DMS153 (cell line): Measurements from ENCODE around the gene UBQLN4.
"Not testable (repeated sequence)": the region's sequence is repeated elsewhere in the genome, so short reads cannot be mapped to it uniquely, and the experiment has no call there.

Experiments
- DNase-seq: peaks from one replicate; lab custom pipeline; 2025; lab: John Stamatoyannopoulos, UW

UBQLN4 gene

DNA sequence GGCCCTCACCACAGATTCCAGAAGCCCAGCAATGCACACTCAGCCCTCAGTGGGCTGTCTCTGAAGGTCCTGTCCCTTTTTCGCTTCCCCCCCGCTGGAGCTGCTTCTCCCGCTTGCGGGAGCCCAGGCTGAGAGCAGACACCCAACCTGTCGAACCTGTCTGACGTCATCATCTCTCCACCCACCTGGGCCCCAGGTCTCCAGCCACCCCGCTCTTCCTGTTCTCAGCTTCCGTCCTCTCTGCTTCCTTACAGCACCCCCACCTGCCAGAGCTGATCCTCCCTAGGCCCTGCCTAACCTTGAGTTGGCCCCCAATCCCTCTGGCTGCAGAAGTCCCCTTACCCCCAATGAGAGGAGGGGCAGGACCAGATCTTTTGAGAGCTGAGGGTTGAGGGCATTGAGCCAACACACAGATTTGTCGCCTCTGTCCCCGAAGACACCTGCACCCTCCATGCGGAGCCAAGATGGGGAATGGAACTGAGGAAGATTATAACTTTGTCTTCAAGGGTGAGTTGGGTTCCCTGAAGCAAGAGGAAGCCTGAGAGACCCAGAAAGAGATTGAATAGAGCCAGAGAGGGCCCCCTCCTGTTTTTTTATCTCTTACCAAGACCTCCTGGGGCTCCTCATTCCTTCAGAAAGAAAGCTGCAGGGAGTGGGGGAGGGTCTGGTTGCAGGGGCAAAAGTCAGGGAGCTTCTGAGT lies 7.5 kb upstream of the UBQLN4 start, which contains the start of gene RAB25:
Gene RAB25 (plus strand): TSS at position 224 of the 700 bp plus-strand sequence. CDS start 241 bp downstream, at position 465.
- DNase-seq = peak; percentile 92

DNA sequence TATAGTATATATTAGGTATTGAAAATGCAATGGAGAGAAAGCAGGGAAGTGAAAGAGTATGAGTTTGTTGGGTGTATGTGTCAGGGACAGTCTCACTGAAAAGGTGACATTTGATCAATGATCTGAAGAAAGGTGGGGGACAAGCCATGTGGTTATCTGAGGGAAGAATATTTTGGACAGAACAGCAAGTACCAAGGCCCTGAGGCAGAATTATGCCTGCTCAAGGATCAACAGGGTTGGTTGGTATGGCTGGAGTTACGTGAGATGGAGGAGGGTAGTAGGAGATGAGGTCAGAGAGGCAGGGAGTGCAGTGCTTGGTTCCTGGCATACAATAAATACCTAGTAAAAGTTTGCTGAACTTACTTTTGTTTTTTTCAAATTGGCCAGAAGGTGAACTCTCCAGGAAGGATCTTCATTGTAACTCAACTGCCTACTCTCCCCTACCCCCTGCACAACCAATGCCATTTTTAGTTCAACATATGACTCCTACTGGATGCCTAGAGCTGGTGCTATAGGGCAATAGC lies 2.8 kb upstream of the UBQLN4 start:
- DNase-seq = no peak

DNA sequence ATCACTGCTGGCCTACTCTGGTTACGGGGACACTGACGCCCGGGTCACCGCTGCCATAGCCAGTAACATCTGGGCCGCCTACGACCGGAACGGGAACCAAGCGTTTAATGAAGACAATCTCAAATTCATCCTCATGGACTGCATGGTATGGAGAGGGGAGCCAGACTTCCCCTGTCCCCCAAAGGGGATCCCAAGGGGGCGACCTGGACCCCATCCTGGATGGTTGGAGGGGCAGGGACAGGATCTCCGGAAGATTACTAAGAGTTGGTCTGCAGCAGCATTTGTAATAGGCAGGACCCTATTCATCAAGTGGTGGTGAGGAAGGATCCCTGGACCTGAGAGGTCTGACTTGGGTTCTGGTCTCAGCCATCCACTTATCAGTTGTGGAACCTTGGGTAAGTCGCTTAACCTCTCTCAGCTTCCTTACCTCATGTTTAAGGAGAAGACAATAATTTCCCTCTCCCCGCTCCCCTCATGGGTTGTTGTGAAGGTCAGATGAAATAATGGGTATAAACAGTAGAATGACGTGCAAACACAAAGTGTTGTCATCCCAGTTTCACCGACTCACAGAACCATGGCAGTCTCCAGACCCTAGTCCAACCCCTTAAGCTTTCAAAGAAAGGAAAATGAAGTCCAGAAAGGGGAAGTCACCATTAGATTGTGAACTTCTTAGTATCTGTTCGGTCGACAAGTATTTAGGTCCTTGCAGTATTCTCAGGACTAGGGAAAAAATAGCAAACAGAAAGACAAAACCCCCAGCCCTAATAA lies 1.9 kb upstream of the UBQLN4 start:
- DNase-seq = no peak

DNA sequence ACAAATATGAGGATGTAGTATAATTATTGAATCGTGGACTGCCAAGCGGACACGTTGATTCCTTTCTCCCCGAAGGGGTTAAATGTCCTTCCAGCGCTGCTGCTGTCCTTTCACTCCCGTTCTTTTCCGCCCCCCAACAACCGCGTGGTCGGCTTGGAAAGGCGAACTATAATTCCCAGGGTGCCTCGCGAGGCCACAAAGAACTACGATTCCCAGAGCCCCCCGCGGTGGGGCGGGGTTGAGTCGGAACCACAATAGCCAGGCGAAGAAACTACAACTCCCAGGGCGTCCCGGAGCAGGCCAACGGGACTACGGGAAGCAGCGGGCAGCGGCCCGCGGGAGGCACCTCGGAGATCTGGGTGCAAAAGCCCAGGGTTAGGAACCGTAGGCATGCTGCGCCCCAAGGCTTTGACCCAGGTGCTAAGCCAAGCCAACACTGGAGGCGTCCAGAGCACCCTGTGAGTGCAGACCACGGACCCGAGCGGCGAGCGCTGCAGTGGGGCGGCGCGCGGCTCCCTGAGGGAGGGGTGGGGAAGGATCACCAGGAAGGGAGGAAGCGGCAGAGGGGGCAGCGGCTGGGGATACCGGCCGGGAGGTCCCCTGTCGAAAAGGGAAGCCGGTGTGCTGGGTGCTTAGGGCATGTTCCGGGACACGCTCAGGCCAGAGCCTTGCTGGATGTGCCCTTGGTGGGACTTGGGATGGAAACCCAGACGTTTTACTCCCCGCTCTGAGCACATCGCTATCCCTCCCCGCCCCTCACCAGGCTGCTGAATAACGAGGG lies 1.1 kb upstream of the UBQLN4 start, which contains the start of gene LAMTOR2:
Gene LAMTOR2 (plus strand): TSS at position 283 of the 781 bp plus-strand sequence. CDS start 108 bp downstream, at position 391.
- DNase-seq = peak; percentile 98

DNA sequence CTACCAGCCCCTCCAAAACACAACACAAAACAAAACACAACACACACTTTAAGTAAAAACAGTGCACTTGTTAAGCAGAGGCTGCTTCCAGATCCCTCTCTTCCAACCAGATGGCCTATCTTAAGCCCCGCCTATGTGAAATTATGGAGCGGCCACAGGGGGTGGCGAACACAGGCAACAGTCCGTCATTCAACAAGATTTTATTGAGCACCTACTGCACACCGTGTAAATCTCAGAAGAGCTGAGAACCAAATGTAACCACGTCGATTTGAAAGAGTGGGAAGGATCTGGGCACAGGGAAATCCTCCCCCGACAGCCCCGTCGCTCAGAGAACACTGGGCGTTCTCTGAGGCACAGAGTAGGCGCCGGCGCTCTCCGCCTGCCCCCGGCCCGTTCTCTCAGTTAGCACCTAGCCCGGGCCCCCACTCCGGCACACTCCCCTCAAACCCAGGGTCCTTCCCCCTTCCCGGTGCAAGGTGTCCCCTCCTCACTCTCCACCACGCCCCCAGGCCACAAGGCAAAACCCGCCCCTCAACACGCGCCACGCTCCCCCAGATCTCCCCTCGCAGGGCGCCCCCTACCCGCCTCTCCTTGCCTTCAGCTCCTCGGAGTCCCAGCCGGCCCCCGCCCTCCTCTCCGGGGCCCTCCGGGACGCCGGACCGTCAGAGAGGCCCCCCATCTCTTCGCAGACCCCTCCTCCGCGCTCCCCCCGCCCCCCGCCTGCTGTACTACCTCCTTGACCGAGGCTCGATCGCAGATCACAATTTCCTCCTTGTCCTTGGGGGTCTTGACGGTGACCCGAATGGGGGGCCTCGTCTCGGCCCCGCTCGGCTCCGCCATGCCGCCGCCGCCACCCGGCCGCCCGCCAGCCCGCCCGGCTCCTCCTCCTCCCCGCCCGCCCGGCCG lies 483 bp downstream of the UBQLN4 start:
- peak; percentile 25 for DNase-seq

DNA sequence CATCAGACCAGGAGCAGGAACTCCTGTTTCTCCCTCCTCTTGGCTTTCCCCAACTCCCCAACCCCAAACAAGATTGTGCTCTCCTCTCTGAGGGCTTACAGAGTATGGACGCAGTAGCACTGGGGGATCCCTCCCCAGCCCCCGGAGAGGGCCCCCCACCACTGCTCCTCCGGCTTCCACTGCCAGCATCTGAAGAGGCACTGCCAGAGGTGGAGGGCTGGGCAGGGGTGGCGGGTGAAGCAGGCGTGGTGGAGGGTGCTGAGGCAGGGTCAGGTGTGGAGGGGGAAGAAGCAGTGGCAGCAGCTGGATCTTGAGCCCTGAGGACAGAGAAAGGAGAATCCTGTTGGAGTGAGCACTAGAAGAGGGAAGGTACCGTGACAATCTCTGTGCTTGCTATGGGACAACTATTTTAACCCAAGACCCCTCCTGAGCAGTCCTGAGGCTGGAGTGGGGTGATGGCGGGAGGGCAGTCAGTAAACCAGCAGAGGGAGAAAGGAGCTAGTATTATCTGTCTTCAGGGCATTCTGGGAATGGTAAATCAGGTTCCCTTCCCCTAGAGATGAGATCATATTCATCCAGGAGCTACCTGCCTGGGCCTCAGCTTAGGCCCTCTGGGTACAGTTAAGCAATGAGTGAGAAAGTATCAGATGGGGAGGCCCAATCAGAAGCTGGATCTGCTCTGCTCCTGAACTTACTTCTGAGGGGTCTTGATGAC lies 2.4 kb downstream of the UBQLN4 start:
- no peak for DNase-seq

DNA sequence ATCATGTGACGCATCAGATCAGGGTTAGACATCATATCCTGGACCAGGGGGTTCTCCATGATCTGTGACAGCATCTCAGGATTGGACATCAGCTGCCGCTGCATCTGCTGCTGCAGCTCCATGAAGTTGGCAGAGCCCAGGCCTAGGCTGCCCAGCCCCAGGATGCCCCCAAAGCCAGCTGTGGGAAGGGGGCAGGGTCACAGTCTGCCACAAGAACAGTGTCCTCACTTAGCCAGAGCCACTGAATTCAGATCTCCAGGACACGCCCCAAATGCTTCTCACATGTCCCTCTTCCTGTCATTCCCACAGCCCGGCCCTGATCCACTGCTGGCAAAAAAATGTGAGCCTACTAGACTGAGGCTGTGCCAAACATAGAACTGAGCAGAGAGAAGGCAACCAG lies 3.2 kb downstream of the UBQLN4 start:
- DNase-seq = no peak

DNA sequence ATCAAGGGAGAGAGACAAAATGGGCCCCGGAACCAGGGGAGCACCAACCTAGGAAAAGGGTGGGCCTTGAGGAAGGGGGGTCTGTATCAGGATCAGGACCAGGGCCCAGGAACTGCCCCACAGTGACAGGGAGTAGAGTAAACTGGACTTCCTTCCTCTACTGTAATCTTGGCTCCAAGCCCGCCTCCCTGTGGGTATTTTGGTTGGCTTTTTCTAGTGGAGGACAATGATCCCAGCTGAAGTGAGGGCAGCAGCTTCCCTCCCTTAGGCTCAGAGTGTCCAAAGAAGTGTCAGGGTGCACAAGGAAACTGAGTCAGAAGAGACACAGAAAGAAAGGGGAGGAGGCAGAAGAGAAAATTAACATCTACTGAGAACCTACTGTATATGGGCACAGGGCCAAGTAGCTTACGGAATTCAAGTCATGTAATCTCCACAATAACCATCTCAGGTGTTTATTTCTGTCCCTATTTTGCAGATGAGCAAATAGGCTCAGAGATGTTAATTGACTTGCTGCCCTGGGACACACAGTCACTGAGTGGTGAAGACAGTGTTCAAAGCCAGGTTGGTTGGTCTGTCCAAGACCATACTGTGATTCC lies 4.8 kb downstream of the UBQLN4 start:
- DNase-seq = no peak

DNA sequence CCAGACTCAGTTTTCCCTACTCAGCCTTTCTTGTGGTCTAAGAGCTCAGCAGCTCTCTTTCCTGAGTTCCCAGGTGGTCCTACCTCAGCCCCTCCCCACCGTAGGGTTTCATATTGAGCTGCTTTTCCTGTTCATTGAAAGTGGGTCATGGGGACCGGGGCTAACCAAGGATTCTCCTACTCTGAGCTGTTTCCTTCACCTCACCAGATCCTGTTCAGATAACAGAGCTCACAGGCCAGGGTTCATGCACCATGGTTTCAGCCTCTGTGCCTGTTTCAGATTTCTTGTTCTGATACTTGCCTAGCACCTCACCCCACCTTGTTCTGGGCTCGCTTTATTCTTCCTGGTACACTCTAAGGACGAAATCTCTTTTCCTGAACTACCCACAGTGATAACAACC lies 8.5 kb downstream of the UBQLN4 start:
- no peak for DNase-seq

DNA sequence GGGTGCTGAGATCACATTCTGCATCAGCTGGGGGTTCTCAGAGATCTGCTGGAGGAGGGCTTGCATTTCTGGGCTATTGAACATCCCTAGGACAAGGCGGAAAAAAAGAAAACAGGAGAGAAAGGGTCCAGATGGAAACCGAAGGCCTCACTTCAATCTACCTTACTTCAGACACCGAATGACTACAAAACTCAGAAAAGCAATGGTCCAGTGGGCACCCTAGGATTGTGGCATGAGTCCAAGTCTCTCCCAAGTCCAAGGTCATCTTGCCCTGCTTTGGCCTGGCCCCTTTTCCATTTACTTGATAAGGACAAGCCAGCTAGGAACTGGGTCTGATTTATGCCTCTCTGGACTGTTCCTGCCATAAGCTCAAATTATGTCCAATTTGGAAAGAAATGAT lies 10.8 kb downstream of the UBQLN4 start:
- DNase-seq = no peak

DNA sequence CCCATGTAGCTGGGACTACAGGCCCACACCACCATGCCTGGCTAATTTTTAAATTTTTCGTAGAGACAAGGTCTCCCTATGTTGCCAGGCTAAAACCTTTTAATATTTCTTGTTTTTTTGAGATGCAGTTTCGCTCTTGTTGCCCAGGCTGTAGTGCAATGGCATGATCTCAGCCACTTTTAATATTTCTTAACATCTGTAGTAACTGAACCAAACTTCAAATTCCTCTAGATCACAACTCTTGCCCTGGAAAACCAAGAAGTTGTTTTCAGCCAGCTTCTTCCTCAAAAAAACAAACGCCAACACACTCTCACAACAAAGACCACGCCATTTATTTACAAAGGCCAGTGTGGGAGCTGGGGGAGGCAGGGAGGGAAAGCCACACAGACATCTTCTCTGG lies 18.6 kb downstream of the UBQLN4 start:
- DNase-seq = not testable (repeated sequence)

DNA sequence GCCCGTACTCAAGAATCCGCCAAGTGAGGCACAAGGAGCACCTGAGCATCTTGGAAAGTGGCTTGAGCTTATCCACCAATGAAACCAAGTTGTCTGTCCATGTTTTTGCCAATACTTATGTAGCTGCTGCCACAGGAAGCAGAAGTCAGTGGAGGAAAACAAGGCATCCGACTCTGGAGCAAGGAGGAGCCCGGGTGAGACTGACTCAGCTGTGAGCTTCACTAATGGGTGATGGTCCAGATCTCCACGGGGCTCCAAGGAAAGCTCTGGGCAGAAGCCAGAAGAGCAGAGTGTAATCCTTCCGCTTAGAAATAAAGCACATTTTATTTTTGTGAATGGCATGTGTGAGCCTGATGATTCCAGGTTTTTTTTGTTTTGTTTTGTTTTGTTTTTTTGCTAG lies 20.6 kb downstream of the UBQLN4 start:
- DNase-seq = no peak

DNA sequence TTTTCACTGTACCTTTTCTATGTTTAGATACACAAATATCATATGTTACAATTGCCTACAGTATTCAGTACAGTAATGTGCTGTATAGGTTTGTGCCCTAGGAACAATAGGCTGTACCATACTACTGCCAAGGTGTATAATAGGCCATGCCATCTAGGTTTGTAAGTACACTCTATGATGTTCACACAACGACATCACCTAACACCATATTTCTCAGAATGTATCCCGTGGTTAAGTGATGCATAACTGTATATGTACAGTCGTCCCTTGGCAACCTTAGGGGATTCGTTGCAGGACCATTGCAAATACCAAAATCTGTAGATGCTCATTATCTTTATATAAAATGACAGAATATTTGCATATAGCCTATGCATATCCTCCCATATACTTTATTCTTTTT lies 27.0 kb downstream of the UBQLN4 start:
- DNase-seq = no peak

DNA sequence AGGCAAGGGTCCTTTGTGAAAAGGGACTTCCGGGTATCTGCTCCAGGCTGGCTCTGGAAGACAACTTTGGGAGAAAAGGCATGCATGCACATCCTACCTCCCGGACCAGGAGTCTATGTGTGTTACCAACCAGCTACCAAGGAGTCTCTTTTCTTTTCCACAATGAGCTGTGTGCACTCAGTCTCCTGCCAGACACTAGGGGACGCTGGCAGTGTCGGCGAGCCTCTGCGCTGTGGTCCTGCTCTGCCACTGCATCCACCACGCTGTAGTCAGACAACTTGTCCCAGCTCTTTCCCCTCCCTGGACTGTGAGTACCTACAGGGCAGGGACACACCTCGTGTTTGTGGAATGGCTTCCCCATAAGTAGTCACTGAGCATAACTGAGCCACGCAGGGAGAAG lies 27.7 kb downstream of the UBQLN4 start:
- peak; percentile 31 for DNase-seq

DNA sequence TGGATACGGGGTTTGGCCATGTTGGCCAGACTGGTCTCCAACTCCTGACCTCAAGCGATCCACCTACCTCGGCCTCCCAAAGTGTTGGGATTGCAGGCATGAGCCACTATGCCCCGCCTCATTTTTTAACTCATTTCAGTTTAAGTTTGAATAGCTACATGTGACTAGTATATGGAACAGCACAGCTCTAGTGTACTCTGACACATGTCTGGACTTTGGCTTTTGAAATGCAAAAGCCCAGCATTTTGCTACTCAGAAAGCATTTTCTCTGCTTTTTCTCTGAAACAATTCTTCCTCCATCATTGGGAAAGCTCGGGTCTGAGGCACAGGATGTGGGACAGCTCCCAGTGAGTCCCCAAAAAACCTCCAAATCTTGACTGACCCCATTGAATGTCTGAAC lies 28.8 kb downstream of the UBQLN4 start:
- DNase-seq = no peak

DNA sequence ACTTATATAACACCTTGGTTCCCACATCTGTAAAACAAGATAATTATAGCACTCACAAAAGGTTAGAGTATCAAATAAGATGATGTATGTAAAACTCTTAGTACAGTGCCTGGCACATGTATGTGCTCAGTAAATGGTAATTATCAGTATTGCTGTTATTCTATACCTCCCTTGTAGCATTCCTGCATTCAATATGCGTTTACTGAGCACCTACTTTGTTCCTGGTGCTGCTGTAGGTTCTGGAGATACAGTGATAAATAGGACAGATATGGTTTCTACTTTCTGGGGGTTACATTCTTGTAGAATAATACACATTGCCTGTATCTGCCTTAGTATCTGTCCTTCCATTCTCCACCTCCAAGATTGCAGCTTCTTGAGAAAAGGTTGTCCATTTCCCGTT lies 31.6 kb downstream of the UBQLN4 start:
- no peak for DNase-seq

DNA sequence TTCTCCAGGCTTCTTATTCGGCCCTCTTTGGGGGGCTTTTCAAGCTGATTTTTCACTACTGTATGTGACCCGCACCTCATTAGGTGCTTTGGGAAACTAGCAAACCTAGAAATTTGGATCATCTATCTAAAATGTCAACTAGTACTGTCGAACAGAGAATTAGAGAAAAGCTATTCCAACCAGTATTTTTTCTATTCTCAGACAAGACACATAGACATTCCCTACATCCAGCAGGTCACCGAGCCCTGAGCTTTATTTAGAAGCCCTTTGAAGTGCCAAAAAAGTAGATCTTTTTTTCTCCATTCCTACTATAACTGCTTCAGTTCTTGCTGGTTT lies 32.5 kb downstream of the UBQLN4 start:
- no peak for DNase-seq

DNA sequence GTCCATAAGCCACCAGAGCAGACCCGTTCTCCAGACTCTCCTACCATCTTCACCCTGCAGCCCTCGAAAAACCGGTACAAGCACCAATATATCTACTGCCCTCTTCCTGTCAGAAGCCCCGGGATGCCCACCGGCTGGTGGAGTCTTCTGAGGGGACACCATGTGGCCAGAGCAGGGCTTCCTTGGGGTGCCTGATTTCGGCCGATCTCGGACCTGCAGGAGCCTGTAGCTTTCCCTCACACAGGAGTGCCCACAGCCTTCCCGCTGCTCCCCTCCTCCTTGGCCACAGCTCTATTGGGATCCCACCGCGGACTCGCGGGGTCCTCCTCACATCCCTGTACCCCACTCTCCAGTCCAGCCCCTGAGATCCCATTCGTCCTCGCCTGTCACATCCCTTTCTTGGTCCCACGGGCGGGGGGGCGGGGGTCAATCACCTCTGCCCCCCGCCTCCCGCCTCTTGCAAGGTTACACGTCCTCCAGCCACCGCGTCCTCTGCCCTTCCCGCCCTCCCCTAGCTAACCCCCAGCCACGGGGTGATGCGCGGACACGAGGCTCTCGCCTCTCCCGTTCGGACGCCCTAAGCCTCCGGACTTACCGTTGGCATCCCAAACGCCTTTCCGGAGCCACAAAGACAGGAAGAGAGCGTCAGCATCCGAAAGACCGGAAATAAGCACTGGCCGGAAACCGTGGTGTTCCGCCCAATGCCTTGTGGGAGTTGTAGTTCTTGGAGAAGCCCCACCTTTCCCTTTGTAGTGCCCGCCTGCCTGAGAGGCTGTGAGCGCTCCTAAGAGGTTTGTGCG lies 33.1 kb downstream of the UBQLN4 start, which contains the start of gene SSR2:
Gene SSR2 (minus strand): TSS at position 659 of the 800 bp plus-strand sequence. CDS start 784 bp downstream, outside the sequence.
- DNase-seq = peak; percentile 94

DNA sequence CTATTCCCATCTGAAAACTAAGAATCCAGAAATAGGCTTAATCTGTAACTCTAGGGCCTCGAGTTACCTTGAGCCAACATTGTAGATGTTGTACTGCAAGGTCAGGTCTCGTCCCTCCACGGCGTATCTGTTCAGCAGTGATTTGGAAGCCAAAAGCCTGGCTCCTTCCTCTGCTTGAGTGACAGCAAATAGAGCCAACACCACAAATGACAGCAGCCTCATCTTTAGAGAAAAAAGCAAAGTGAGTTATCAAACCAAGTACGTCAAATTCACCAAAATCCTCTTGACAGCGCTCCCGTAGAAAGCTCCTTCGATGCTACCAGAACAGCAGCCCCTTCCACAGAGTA lies 33.7 kb downstream of the UBQLN4 start:
- DNase-seq = no peak
